Sigmoid colon (tissue), 7 donors: ENCODE data around the gene HOXA13. TPM values are rescaled to one million over a fixed set of nuclear protein-coding genes. Genes with fewer than 3 reads are reported as not detected.

Experiments used
- DNase-seq: peaks from one replicate; pipeline ENCODE4 v3.0.0-alpha.2; 2019
- H3K27ac ChIP-seq, 4 donors: fragments of 200-600 bp; sonication (generic); one replicate each; pipeline ENCODE4 v1.5.1; 2016 to 2019; ENCODE audit warnings: mild to moderate bottlenecking in 1 of 4
- H3K27me3 ChIP-seq, 3 donors: fragments of 200-600 bp; sonication (generic); one replicate each; pipeline ENCODE4 v1.5.1; 2019; ENCODE audit warnings: mild to moderate bottlenecking in 1 of 3
- H3K36me3 ChIP-seq, 4 donors: fragments of 200-600 bp; sonication (generic); one replicate each; pipeline ENCODE4 v1.5.1; 2016 to 2019
- H3K4me1 ChIP-seq, 4 donors: fragments of 200-600 bp; sonication (generic); one replicate each; pipeline ENCODE4 v1.5.1; 2017 to 2019
- H3K4me3 ChIP-seq, 4 donors: fragments of 200-600 bp; sonication (generic); one replicate each; pipeline ENCODE4 v1.5.1; 2017 to 2019; ENCODE audit warnings: mild to moderate bottlenecking in 2 of 4, moderate library complexity in 1 of 4
- H3K9me3 ChIP-seq, 4 donors: fragments of 200-600 bp in 3 of 4; sonication (generic) in 3 of 4; one replicate each; pipeline versions ENCODE4 v1.5.1 to v1.6.1; 2013 to 2019
- EP300 ChIP-seq, 4 donors: sonication (generic); formaldehyde crosslinking; IDR thresholded peaks; one replicate each; pipeline ENCODE4 v1.6.1; 2017; ENCODE audit warnings: antibody characterized with exemption in 4 of 4
- POLR2A ChIP-seq, 2 donors: fragments of 450-650 bp; IDR thresholded peaks; one replicate each; pipeline ENCODE4 v1.6.1; 2016; ENCODE audit warnings: antibody characterized with exemption in 2 of 2, mild to moderate bottlenecking in 2 of 2, moderate library complexity in 2 of 2
- POLR2AphosphoS5 ChIP-seq, 4 donors: sonication (generic); formaldehyde crosslinking; IDR thresholded peaks; one replicate each; pipeline ENCODE4 v1.6.1; 2017; ENCODE audit warnings: antibody characterized with exemption in 4 of 4
- WGBS, 2 donors: extraction: QIAGEN DNeasy Blood & Tissue Kit; methylation state at CpG; one replicate each; pipeline ENCODE4 v1.1.7; 2013; 5-methylcytosine and 5-hydroxymethylcytosine counted together
- intact Hi-C: fragments of 100-400 bp; cut with DNase I; formaldehyde crosslinking; loops from one replicate; pipeline ENCODE4 v1.15.1; 2023
- polyA plus RNA-seq, 3 donors: library from polyadenylated mRNA; stranded (reverse); fragments of 200-250 nt; gene quantifications; one replicate each; pipeline ENCODE4 v1.2.3, GENCODE V29; 2013
- small RNA-seq, 3 donors: library from RNA; depleted of rRNA; stranded (forward); fragments of <200 nt; gene quantifications; one replicate each; pipeline ENCODE3, GENCODE V24; 2016
- total RNA-seq, 4 donors: library from RNA; depleted of rRNA; stranded (reverse); fragments of >200 nt; gene quantifications; one replicate each; pipeline ENCODE4 v1.1.0, GENCODE V29; 2016
- TF ChIP-seq, protein P1 (sequence below), 4 experiments: fragments of 450-650 bp in 3 of 4; fragments of 200-600 bp in 1 of 4; IDR thresholded peaks; one replicate each; pipeline ENCODE4 v1.5.1; 2016 to 2019; ENCODE audit warnings: antibody characterized with exemption in 4 of 4, mild to moderate bottlenecking in 3 of 4, moderate library complexity in 2 of 4
- donor health status: healthy with polysubstance abuse.
- donor health status: Bipolar disorder and iron deficiency.
- donor health status: healthy.

The HOXA13 gene
- total and polyA plus RNA-seq, 7 donors: 9.4 to 35.3 (median 20.8) TPM

DNA sequence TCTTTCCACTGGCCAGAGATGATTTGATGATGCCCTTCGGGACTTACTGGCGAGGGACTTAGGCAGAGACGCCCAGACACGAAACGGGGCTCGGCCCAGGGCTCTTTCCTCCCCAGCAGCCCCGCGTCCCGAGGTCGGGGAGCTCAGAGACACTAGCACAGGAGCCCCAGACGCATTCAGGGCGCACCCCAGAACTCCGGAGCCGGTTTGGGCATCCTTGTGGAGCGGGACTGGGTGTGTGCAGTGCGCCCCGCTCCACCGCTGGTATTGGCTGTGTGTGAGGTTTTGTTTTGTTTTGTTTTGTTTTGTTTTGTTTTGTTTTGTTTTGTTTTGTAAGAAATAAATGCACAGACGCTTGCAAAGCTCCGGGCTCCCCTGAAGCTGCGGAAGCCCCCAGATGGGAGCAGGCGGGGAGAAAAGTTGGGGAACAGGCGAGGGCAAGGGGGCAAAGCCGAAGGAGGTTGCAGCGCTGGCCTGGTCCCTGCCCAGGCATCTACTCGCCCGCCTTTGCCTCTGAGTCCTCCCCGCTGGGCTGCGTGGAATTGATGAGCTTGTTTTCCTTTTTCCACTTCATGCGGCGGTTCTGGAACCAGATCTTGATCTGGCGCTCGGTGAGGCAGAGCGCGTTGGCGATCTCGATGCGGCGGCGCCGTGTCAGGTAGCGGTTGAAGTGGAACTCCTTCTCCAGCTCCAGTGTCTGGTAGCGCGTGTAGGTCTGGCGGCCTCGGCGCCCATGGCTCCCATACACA lies 54.6 kb downstream of the HOXA13 start:
- H3K27me3 ChIP-seq: no peaks in the 10 kb centered on the region
- DNase-seq: peak; percentile 67
- TF ChIP-seq EP300 (IDR thresholded peaks at IDR 0.05) (no peak), POLR2A (IDR thresholded peaks at IDR 0.05) (no peak), POLR2AphosphoS5 (IDR thresholded peaks at IDR 0.05) (no peak)
- TF ChIP-seq, protein P1, sequence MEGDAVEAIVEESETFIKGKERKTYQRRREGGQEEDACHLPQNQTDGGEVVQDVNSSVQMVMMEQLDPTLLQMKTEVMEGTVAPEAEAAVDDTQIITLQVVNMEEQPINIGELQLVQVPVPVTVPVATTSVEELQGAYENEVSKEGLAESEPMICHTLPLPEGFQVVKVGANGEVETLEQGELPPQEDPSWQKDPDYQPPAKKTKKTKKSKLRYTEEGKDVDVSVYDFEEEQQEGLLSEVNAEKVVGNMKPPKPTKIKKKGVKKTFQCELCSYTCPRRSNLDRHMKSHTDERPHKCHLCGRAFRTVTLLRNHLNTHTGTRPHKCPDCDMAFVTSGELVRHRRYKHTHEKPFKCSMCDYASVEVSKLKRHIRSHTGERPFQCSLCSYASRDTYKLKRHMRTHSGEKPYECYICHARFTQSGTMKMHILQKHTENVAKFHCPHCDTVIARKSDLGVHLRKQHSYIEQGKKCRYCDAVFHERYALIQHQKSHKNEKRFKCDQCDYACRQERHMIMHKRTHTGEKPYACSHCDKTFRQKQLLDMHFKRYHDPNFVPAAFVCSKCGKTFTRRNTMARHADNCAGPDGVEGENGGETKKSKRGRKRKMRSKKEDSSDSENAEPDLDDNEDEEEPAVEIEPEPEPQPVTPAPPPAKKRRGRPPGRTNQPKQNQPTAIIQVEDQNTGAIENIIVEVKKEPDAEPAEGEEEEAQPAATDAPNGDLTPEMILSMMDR (IDR thresholded peaks at IDR 0.05): no peak
- H3K27ac ChIP-seq: peak overlapping the region in 3 of 4 donors; percentile 52 to 93 (median 91)
- no peaks in the 10 kb centered on the region for H3K9me3 ChIP-seq
- H3K4me3 ChIP-seq: no peak overlapping the region
- peaks cover 15 to 35% (median 17%) of the 10 kb centered on the region in 4 donors for H3K36me3 ChIP-seq
- WGBS, 2 donors: 14 to 62% methylated on average over 47 of the region's 47 CpGs
- intact Hi-C loops: no loop called here
- H3K4me1 ChIP-seq: peaks cover 0 to 55% (median 42%) of the 10 kb centered on the region in 4 donors

DNA sequence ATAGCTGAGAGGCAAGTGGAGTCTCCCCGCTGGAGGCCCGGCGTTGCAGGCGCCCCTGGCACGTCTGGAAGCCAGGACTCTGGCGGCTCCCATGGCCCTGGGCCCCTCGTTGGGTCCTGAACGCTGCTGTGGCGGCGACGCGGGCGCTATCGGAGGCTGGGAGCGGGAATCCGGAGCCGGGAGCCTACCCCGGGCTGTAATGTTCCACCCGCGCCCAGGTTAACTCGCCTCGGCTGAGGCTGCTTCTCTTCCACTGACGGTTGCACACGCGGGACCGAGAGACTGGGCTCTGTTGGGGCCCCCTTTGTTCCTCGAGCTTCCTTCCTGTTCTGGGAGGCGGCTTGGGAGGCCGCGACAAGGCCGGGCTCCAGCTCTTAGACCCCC lies 55.1 kb downstream of the HOXA13 start:
- peak overlapping the region in 1 of 4 donors; percentile 60 for H3K4me3 ChIP-seq
- peaks cover 0 to 49% (median 39%) of the 10 kb centered on the region in 4 donors for H3K4me1 ChIP-seq
- 8 to 50% methylated on average over 31 of the region's 31 CpGs for WGBS, 2 donors
- DNase-seq: peak; percentile 65
- no peaks in the 10 kb centered on the region for H3K9me3 ChIP-seq
- TF ChIP-seq EP300 (IDR thresholded peaks at IDR 0.05) (no peak), POLR2AphosphoS5 (IDR thresholded peaks at IDR 0.05) (no peak), POLR2A (IDR thresholded peaks at IDR 0.05) (no peak)
- TF ChIP-seq, protein P1 (IDR thresholded peaks at IDR 0.05): no peak
- no peaks in the 10 kb centered on the region for H3K27me3 ChIP-seq
- H3K27ac ChIP-seq: peak overlapping the region in 3 of 4 donors; percentile 52 to 93 (median 91)
- peaks cover 15 to 36% (median 17%) of the 10 kb centered on the region in 4 donors for H3K36me3 ChIP-seq
- intact Hi-C loops: no loop called here

Small RNAs within 50 kb of the gene (small RNA-seq; reads per million reads assigned to genes)
- gene AC004080.5 (0 reads per million in 3 donors), gene RF02140 (0 reads per million in 3 donors), gene RF02141 (0 reads per million in 3 donors)

Other genes starting within 250 kb of the HOXA13 start
- 1 to 10 TPM in 2 of 4 donors, under 1 TPM in 2; 0.14 to 1.1 (median 0.95) TPM for gene HOXA1, start 104.1 kb downstream of the HOXA13 start, total RNA-seq
- 1 to 10 TPM in 2 of 3 donors, under 1 TPM in 1; 0.69 to 2.4 (median 2.0) TPM for gene HOXA1, start 104.1 kb downstream of the HOXA13 start, polyA plus RNA-seq
- 1 to 10 TPM; 1.6 to 4.3 (median 3.2) TPM for gene HOXA2, start 97.4 kb downstream of the HOXA13 start, total RNA-seq
- gene HOXA2, start 97.4 kb downstream of the HOXA13 start, polyA plus RNA-seq: 1 to 10 TPM in 1 of 3 donors, under 1 TPM in 2; 0.60 to 1.9 (median 0.69) TPM
- 1 to 10 TPM; 2.0 to 4.2 (median 2.9) TPM for gene HOXA4, start 69.3 kb downstream of the HOXA13 start, total RNA-seq
- gene HOXA4, start 69.3 kb downstream of the HOXA13 start, polyA plus RNA-seq: 1 to 10 TPM in 2 of 3 donors, not detected in 1; 1.8 to 4.8 TPM
- gene HOXA5, start 56.4 kb downstream of the HOXA13 start, total RNA-seq: 10 to 100 TPM in 3 of 4 donors, 1 to 10 TPM in 1; 9.2 to 12.2 (median 11.2) TPM
- 10 to 100 TPM in 1 of 3 donors, 1 to 10 TPM in 2; 3.2 to 14.3 (median 7.8) TPM for gene HOXA5, start 56.4 kb downstream of the HOXA13 start, polyA plus RNA-seq
- gene HOXA6, start 52.3 kb downstream of the HOXA13 start, total RNA-seq: 1 to 10 TPM; 4.2 to 10.0 (median 4.5) TPM
- gene HOXA6, start 52.3 kb downstream of the HOXA13 start, polyA plus RNA-seq: 1 to 10 TPM in 2 of 3 donors, not detected in 1; 1.6 to 8.1 TPM
- 10 to 100 TPM in 2 of 4 donors, 1 to 10 TPM in 2; 4.9 to 20.8 (median 12.0) TPM for gene HOXA3, start 47.5 kb downstream of the HOXA13 start, total RNA-seq
- 10 to 100 TPM in 2 of 3 donors, 1 to 10 TPM in 1; 3.9 to 15.6 (median 10.3) TPM for gene HOXA3, start 47.5 kb downstream of the HOXA13 start, polyA plus RNA-seq
- 1 to 10 TPM; 4.7 to 9.1 (median 7.3) TPM for gene HOXA7, start 43.4 kb downstream of the HOXA13 start, total RNA-seq
- gene HOXA7, start 43.4 kb downstream of the HOXA13 start, polyA plus RNA-seq: 10 to 100 TPM; 18.0 to 23.9 (median 18.0) TPM
- 10 to 100 TPM; 13.0 to 35.7 (median 18.2) TPM for gene HOXA9, start 34.6 kb downstream of the HOXA13 start, total RNA-seq
- gene HOXA9, start 34.6 kb downstream of the HOXA13 start, polyA plus RNA-seq: 10 to 100 TPM; 21.4 to 22.4 (median 21.6) TPM
- 10 to 100 TPM; 55.1 to 64.0 (median 59.5) TPM for gene HOXA10, start 25.8 kb downstream of the HOXA13 start, total RNA-seq
- gene HOXA10, start 25.8 kb downstream of the HOXA13 start, polyA plus RNA-seq: 10 to 100 TPM; 22.2 to 25.0 (median 22.8) TPM
- gene HOXA11, start 14.9 kb downstream of the HOXA13 start, total RNA-seq: 10 to 100 TPM; 18.7 to 25.0 (median 22.1) TPM
- 1 to 10 TPM; 3.0 to 6.0 (median 4.8) TPM for gene HOXA11, start 14.9 kb downstream of the HOXA13 start, polyA plus RNA-seq
- not detected for gene EVX1, start 42.7 kb upstream of the HOXA13 start, total RNA-seq
- 1 to 10 TPM in 2 of 3 donors, under 1 TPM in 1; 0.32 to 1.4 (median 1.2) TPM for gene EVX1, start 42.7 kb upstream of the HOXA13 start, polyA plus RNA-seq